ENCODE measurements around the gene QARS1. TPM values are rescaled to one million over a fixed set of nuclear protein-coding genes. Genes with fewer than 3 reads are reported as not detected.

The QARS1 gene
- total and polyA plus RNA-seq, 2 of the 13 experiments (the other 11 are each of a cell fraction or from before 2014, with no cell fraction given): 307 to 327 TPM

- TF ChIP-seq ZNF646 (CRISPR knock-in tag; IDR thresholded peaks at IDR 0.05) (no peak), ZNF619 (CRISPR knock-in tag; IDR thresholded peaks at IDR 0.05) (no peak), TFE3 (CRISPR knock-in tag; IDR thresholded peaks at IDR 0.05) (peak; percentile 34; the same call in 1 of the 2 replicates), ZNF674 (CRISPR knock-in tag; IDR thresholded peaks at IDR 0.05; ENCODE audit: low read depth) (0 out of 2 replicates have a peak, but pooled peaks have one; percentile 51), GMEB2 (CRISPR knock-in tag; IDR thresholded peaks at IDR 0.05; ENCODE audit: low read depth) (0 out of 2 replicates have a peak, but pooled peaks have one; percentile 45), ATF5 (CRISPR knock-in tag; IDR thresholded peaks at IDR 0.05; ENCODE audit: low read depth) (no peak), GATAD1 (CRISPR knock-in tag; IDR thresholded peaks at IDR 0.05) (peak; percentile 95), CSRNP2 (CRISPR knock-in tag; conservative IDR thresholded peaks at IDR 0.05; ENCODE audit: low read depth) (no peak), ZMAT5 (CRISPR knock-in tag; IDR thresholded peaks at IDR 0.05; ENCODE audit: borderline replicate concordance, low read depth) (no peak), ELK4 (CRISPR knock-in tag; IDR thresholded peaks at IDR 0.05; ENCODE audit: borderline replicate concordance) (no peak; the same call in 1 of the 2 replicates), KLF11 (CRISPR knock-in tag; IDR thresholded peaks at IDR 0.05) (no peak), TCF12 (IDR thresholded peaks at IDR 0.05) (no peak), TCF12 (CRISPR knock-in tag; IDR thresholded peaks at IDR 0.05) (no peak), RAD51 (IDR thresholded peaks at IDR 0.05; ENCODE audit: borderline replicate concordance) (no peak)
Measured at GRCh38 chr3:49120438-49121131, 16.0 kb upstream of the QARS1 start, which contains the start of gene USP19 (continued).
